GM12878 (cell line): ENCODE data around the gene MXD4.

Experiments used
- CBFB ChIP-seq: IDR thresholded peaks from 2 replicates; pipeline ENCODE4 v1.6.1; 2016; ENCODE audit warnings: antibody characterized with exemption, low read depth
- CREM ChIP-seq: IDR thresholded peaks from 2 replicates; pipeline ENCODE4 v1.6.1; 2014; ENCODE audit warnings: antibody characterized with exemption, low read depth
- EGR1 ChIP-seq, 2 experiments: IDR thresholded peaks; 1 replicate in 1 of 2; 2 replicates in 1 of 2; pipeline ENCODE4 v1.6.1; 2011 to 2012; ENCODE audit warnings: low read depth in 2 of 2, low read length in 2 of 2, borderline replicate concordance in 1 of 2, mild to moderate bottlenecking in 1 of 2, moderate library complexity in 1 of 2
- EZH2 ChIP-seq: IDR thresholded peaks from 2 replicates; pipeline ENCODE4 v1.6.1; 2012; ENCODE audit warnings: low read depth, mild to moderate bottlenecking, control low read depth, inconsistent platforms, low read length, borderline replicate concordance; ENCODE audit not compliant: control insufficient read depth
- POLR2A ChIP-seq: IDR thresholded peaks from 2 replicates; pipeline ENCODE4 v1.6.1; 2011; ENCODE audit warnings: low read depth, mild to moderate bottlenecking, low read length
- POLR2AphosphoS5 ChIP-seq: IDR thresholded peaks from 2 replicates; pipeline ENCODE4 v1.6.1; 2011; ENCODE audit warnings: mild to moderate bottlenecking, low read length, inconsistent platforms
- RAD21 ChIP-seq: IDR thresholded peaks from 2 replicates; pipeline ENCODE4 v1.6.1; 2011; ENCODE audit warnings: mild to moderate bottlenecking, low read depth, low read length, moderate library complexity; ENCODE audit not compliant: insufficient read depth
- SIN3A ChIP-seq: IDR thresholded peaks from 2 replicates; pipeline ENCODE4 v1.6.1; 2012; ENCODE audit warnings: low read depth, low read length, improper control_type of control experiment
- SMC3 ChIP-seq: IDR thresholded peaks from 2 replicates; pipeline ENCODE4 v1.6.1; 2011; ENCODE audit warnings: low read length, improper control_type of control experiment, borderline replicate concordance
- TF ChIP-seq, protein P1 (sequence below), 3 experiments: IDR thresholded peaks in 2 of 3; conservative IDR thresholded peaks in 1 of 3; 2 replicates each; pipeline ENCODE4 v1.5.1; 2011; ENCODE audit warnings: low read depth in 3 of 3, low read length in 3 of 3, mild to moderate bottlenecking in 3 of 3, control low read depth in 2 of 3, moderate library complexity in 2 of 3, inconsistent platforms in 1 of 3, mixed read lengths in 1 of 3; ENCODE audit not compliant: control insufficient read depth in 2 of 3, insufficient read depth in 1 of 3; ENCODE audit errors: extremely low read depth in 1 of 3
- TF ChIP-seq, protein P2 (sequence below): IDR thresholded peaks from 2 replicates; pipeline ENCODE4 v1.6.1; 2012; ENCODE audit warnings: mild to moderate bottlenecking, low read depth, low read length
- TF ChIP-seq, protein P3 (sequence below): IDR thresholded peaks from 2 replicates; pipeline ENCODE4 v1.6.1; 2012; ENCODE audit warnings: low read depth, low read length, improper control_type of control experiment
- TF ChIP-seq, protein P4 (sequence below): fragments of 450-650 bp; IDR thresholded peaks from 2 replicates; pipeline ENCODE4 v1.6.1; 2018; ENCODE audit warnings: mild to moderate bottlenecking, low read depth, moderate library complexity; ENCODE audit not compliant: partially characterized antibody

DNA sequence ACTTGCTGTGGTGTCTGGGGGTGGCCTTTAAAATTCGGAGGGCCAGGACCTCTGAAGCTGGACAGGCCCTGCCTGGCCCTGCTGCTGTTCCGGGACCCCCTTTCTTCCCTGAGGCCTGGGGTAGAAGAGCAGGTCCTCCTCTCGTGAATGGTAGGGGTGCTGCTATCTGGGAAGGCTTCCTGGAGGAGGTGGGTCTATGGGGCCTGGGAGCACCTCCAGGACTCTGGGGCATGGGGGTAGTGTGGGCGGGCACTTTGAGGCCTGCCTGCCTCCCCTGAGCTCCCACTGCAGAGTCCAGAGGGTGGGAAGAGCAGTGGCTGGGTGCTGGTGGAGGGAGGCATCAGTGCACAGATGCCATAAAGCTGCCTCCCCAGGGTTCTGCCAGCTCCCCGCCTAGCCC lies 4.9 kb upstream of the MXD4 start:
- TF ChIP-seq SMC3 (no peak), POLR2AphosphoS5 (no peak), CREM (no peak), RAD21 (no peak), POLR2A (no peak), EZH2 (no peak), CBFB (no peak), SIN3A (no peak), EGR1 (IDR thresholded peaks at IDR 0.05; ENCODE audit: borderline replicate concordance in 1 of 2, low read depth in 2 of 2, low read length in 2 of 2) (no peak)
- TF ChIP-seq, protein P1, sequence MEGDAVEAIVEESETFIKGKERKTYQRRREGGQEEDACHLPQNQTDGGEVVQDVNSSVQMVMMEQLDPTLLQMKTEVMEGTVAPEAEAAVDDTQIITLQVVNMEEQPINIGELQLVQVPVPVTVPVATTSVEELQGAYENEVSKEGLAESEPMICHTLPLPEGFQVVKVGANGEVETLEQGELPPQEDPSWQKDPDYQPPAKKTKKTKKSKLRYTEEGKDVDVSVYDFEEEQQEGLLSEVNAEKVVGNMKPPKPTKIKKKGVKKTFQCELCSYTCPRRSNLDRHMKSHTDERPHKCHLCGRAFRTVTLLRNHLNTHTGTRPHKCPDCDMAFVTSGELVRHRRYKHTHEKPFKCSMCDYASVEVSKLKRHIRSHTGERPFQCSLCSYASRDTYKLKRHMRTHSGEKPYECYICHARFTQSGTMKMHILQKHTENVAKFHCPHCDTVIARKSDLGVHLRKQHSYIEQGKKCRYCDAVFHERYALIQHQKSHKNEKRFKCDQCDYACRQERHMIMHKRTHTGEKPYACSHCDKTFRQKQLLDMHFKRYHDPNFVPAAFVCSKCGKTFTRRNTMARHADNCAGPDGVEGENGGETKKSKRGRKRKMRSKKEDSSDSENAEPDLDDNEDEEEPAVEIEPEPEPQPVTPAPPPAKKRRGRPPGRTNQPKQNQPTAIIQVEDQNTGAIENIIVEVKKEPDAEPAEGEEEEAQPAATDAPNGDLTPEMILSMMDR (IDR thresholded peaks at IDR 0.05 in 2 of 3, conservative IDR thresholded peaks at IDR 0.05 in 1 of 3; ENCODE audit: control insufficient read depth in 2 of 3, extremely low read depth in 1 of 3, insufficient read depth in 1 of 3, low read depth in 3 of 3, low read length in 3 of 3): no peak
- TF ChIP-seq, protein P2, sequence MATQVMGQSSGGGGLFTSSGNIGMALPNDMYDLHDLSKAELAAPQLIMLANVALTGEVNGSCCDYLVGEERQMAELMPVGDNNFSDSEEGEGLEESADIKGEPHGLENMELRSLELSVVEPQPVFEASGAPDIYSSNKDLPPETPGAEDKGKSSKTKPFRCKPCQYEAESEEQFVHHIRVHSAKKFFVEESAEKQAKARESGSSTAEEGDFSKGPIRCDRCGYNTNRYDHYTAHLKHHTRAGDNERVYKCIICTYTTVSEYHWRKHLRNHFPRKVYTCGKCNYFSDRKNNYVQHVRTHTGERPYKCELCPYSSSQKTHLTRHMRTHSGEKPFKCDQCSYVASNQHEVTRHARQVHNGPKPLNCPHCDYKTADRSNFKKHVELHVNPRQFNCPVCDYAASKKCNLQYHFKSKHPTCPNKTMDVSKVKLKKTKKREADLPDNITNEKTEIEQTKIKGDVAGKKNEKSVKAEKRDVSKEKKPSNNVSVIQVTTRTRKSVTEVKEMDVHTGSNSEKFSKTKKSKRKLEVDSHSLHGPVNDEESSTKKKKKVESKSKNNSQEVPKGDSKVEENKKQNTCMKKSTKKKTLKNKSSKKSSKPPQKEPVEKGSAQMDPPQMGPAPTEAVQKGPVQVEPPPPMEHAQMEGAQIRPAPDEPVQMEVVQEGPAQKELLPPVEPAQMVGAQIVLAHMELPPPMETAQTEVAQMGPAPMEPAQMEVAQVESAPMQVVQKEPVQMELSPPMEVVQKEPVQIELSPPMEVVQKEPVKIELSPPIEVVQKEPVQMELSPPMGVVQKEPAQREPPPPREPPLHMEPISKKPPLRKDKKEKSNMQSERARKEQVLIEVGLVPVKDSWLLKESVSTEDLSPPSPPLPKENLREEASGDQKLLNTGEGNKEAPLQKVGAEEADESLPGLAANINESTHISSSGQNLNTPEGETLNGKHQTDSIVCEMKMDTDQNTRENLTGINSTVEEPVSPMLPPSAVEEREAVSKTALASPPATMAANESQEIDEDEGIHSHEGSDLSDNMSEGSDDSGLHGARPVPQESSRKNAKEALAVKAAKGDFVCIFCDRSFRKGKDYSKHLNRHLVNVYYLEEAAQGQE: no peak
- TF ChIP-seq, protein P3, sequence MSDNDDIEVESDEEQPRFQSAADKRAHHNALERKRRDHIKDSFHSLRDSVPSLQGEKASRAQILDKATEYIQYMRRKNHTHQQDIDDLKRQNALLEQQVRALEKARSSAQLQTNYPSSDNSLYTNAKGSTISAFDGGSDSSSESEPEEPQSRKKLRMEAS: no peak
- TF ChIP-seq, protein P4, sequence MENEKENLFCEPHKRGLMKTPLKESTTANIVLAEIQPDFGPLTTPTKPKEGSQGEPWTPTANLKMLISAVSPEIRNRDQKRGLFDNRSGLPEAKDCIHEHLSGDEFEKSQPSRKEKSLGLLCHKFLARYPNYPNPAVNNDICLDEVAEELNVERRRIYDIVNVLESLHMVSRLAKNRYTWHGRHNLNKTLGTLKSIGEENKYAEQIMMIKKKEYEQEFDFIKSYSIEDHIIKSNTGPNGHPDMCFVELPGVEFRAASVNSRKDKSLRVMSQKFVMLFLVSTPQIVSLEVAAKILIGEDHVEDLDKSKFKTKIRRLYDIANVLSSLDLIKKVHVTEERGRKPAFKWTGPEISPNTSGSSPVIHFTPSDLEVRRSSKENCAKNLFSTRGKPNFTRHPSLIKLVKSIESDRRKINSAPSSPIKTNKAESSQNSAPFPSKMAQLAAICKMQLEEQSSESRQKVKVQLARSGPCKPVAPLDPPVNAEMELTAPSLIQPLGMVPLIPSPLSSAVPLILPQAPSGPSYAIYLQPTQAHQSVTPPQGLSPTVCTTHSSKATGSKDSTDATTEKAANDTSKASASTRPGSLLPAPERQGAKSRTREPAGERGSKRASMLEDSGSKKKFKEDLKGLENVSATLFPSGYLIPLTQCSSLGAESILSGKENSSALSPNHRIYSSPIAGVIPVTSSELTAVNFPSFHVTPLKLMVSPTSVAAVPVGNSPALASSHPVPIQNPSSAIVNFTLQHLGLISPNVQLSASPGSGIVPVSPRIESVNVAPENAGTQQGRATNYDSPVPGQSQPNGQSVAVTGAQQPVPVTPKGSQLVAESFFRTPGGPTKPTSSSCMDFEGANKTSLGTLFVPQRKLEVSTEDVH: no peak
